ENCODE results near the gene FNDC1. TPM values are rescaled to one million over a fixed set of nuclear protein-coding genes. Genes with fewer than 3 reads are reported as not detected.

FNDC1 gene
- total and polyA plus RNA-seq, 4 donors: 0.06 to 8.6 (median 0.31) TPM

DNA sequence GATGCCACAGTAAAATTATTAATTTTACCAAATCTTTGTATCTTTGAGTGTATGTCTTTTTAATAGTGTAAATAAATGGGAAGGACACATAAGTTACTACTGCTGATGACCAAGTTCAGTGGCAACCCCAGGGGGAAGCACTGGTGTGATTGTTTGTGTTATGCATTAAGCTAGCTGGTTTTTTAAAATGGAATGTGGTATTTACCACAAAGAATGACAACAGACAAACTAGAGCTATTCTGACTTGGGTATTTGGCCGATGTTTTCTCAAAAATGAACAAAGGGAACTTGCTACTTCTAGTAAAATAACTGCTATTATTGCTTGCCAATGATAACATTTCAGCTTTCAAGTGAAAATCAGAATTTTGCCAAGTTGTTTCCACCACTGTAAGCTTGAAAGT, 2.9 kb downstream of the FNDC1 start:
- Histone ChIP-seq H3K9ac (ENCODE audit: insufficient read depth in 1 of 2, low read length in 2 of 2) (no peak overlapping the region), H3K4me1 (ENCODE audit: control insufficient read depth in 5 of 5, insufficient read depth in 5 of 5, low read length in 5 of 5) (peaks cover 0 to 17% (median 0%) of the 10 kb centered on the region in 5 donors), H3K27ac (ENCODE audit: low read depth in 1 of 2, low read length in 1 of 2) (no peak overlapping the region), H3K4me3 (no peak overlapping the region), H3K36me3 (ENCODE audit: control insufficient read depth in 4 of 4, insufficient read depth in 4 of 4, low read length in 4 of 4) (no peaks in the 10 kb centered on the region), H3K27me3 (ENCODE audit: control insufficient read depth in 3 of 3, insufficient read depth in 3 of 3, low read length in 2 of 3) (peaks cover 14 to 72% (median 36%) of the 10 kb centered on the region in 3 donors), H3K9me3 (ENCODE audit: control insufficient read depth in 4 of 4, insufficient read depth in 3 of 4, low read length in 3 of 4) (peaks cover 0 to 3% (median 0%) of the 10 kb centered on the region in 4 donors)
- TF ChIP-seq, protein P1, sequence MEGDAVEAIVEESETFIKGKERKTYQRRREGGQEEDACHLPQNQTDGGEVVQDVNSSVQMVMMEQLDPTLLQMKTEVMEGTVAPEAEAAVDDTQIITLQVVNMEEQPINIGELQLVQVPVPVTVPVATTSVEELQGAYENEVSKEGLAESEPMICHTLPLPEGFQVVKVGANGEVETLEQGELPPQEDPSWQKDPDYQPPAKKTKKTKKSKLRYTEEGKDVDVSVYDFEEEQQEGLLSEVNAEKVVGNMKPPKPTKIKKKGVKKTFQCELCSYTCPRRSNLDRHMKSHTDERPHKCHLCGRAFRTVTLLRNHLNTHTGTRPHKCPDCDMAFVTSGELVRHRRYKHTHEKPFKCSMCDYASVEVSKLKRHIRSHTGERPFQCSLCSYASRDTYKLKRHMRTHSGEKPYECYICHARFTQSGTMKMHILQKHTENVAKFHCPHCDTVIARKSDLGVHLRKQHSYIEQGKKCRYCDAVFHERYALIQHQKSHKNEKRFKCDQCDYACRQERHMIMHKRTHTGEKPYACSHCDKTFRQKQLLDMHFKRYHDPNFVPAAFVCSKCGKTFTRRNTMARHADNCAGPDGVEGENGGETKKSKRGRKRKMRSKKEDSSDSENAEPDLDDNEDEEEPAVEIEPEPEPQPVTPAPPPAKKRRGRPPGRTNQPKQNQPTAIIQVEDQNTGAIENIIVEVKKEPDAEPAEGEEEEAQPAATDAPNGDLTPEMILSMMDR (IDR thresholded peaks at IDR 0.05; ENCODE audit: control extremely low read depth, extremely low read depth): no peak
- 65 to 81% methylated on average over 1 of the region's 1 CpG for WGBS, 2 donors
- ATAC-seq (ENCODE audit: insufficient read depth, low FRiP score): no peak
- DNase-seq: no peak

DNA sequence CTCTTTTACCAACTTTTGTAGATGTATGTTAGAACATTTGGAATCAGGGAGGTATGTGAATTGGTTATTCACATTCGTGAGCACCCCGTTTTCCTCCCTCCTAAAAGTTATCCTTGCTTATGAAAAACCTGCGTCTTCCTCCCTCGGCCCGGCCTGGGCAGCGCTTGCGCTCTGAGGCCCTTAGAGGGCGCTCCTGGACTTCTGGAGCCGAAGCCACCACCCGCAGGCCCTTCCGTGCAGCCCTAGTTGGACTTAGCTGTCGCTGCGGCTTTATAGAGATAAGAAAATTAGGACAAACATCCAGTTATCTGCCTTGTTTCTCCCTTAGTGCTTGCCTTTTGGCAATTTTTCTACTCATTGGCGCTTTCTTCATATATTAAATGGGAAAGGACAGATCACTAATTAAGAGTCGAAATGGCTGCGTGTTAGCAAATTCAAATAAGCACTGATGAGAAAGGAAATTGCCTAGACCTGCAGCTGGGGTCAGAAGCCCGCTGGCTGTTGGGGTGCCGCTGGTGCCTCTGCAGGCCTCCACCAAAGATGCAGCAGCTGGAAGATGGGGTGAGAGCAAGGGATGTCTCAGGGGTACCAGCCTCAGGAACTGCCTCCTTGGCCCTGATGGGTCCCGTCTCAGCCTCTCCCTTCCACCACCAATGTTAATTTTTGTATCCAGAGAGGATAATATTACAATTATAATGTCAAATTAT, 5.2 kb downstream of the FNDC1 start:
- no peak overlapping the region for H3K27ac ChIP-seq (ENCODE audit: low read depth in 1 of 2, low read length in 1 of 2)
- peaks cover 0 to 8% (median 0%) of the 10 kb centered on the region in 5 donors for H3K4me1 ChIP-seq (ENCODE audit: control insufficient read depth in 5 of 5, insufficient read depth in 5 of 5, low read length in 5 of 5)
- peaks cover 5 to 57% (median 36%) of the 10 kb centered on the region in 3 donors for H3K27me3 ChIP-seq (ENCODE audit: control insufficient read depth in 3 of 3, insufficient read depth in 3 of 3, low read length in 2 of 3)
- H3K9ac ChIP-seq (ENCODE audit: insufficient read depth in 1 of 2, low read length in 2 of 2): no peak overlapping the region
- no peaks in the 10 kb centered on the region for H3K9me3 ChIP-seq (ENCODE audit: control insufficient read depth in 4 of 4, insufficient read depth in 3 of 4, low read length in 3 of 4)
- H3K4me3 ChIP-seq: no peak overlapping the region
- TF ChIP-seq, protein P1 (IDR thresholded peaks at IDR 0.05; ENCODE audit: control extremely low read depth, extremely low read depth): peak; percentile 72
- WGBS, 2 donors: 10 to 12% methylated on average over 19 of the region's 19 CpGs
- no peaks in the 10 kb centered on the region for H3K36me3 ChIP-seq (ENCODE audit: control insufficient read depth in 4 of 4, insufficient read depth in 4 of 4, low read length in 4 of 4)
- DNase-seq (peak; percentile 78 to 81 (median 79)), ATAC-seq (ENCODE audit: insufficient read depth, low FRiP score) (peak; percentile 86)

DNA sequence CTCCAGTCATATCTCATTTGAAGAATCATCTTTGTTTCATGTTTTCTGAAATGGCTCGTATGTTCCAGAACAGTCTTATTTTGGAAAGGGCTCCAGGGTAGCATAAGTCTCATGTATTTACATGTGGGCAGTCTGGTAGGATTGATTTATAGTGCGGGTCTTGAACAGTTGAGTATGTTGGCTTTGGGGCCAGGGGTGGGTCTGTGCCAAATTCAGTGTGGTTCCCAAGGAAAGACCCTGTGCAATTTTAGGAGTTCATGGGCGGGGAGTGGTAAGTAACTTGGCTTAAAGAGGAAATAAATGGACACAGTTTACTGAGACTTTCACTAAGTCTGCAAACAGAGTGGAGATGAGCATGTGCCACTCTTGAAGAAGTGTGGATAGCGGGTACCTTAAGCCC, 7.7 kb downstream of the FNDC1 start:
- Histone ChIP-seq H3K36me3 (ENCODE audit: control insufficient read depth in 4 of 4, insufficient read depth in 4 of 4, low read length in 4 of 4) (no peaks in the 10 kb centered on the region), H3K9ac (ENCODE audit: insufficient read depth in 1 of 2, low read length in 2 of 2) (no peak overlapping the region), H3K4me3 (no peak overlapping the region), H3K27me3 (ENCODE audit: control insufficient read depth in 3 of 3, insufficient read depth in 3 of 3, low read length in 2 of 3) (peaks cover 0 to 35% (median 18%) of the 10 kb centered on the region in 3 donors), H3K9me3 (ENCODE audit: control insufficient read depth in 4 of 4, insufficient read depth in 3 of 4, low read length in 3 of 4) (no peaks in the 10 kb centered on the region), H3K4me1 (ENCODE audit: control insufficient read depth in 5 of 5, insufficient read depth in 5 of 5, low read length in 5 of 5) (no peaks in the 10 kb centered on the region), H3K27ac (ENCODE audit: low read depth in 1 of 2, low read length in 1 of 2) (no peak overlapping the region)
- DNase-seq (no peak), ATAC-seq (ENCODE audit: insufficient read depth, low FRiP score) (no peak)
- TF ChIP-seq, protein P1 (IDR thresholded peaks at IDR 0.05; ENCODE audit: control extremely low read depth, extremely low read depth): no peak
- 90 to 93% methylated on average over 4 of the region's 4 CpGs for WGBS, 2 donors

All from lung (tissue), 12 donors.